ENCODE data around the gene ONECUT3. TPM values are rescaled to one million over a fixed set of nuclear protein-coding genes. Genes with fewer than 3 reads are reported as not detected.

Gene ONECUT3
- total RNA-seq, 6 experiments from 2014 or later, result not detected

DNA sequence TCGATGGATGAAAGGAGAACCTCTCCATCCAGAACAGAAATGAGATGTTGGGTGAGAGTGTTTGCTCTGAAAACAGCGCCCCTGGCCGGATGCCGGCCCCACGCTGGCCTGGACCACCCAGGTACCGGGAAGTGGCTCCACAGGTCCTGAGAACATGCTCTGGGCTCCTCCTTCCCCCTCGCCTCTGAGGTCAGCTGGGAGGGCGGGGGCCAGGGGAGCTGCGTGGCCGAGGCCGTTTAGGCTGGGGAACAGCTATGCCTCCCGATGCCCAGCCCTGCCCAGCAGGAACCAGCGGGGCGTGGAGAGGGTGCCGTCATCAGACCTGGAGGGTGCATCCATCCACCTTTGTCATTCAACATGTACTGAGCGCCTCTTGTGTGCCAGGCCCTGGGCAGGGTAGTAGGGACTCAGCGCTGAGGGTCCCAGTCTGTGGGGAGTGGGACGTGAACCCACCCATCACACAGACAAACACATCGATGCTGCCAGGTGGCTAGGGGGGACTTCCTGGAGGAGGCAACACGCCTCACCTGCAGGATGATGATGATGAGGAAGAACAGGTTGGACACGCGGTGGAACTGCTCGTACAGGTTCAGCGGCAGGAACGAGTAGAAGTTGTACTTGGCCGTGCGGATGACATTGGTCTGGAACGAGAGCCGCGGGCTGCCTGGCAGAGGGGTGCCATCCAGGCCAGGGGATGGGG is 54.5 kb downstream of the ONECUT3 start:
- Mint-ChIP-seq H3K4me1 (ENCODE audit: low read depth) (peaks cover 12% of the 10 kb centered on the region), H3K9me3 (no peaks in the 10 kb centered on the region), H3K4me3 (no peak overlapping the region), H3K27ac (no peak overlapping the region), H3K36me3 (ENCODE audit: low read depth) (no peaks in the 10 kb centered on the region; the same call in 1 of the 2 replicates), H3K27me3 (ENCODE audit: insufficient read depth) (peaks cover 6% of the 10 kb centered on the region)
- DNase-seq, result no peak
- TF ChIP-seq, protein P1, sequence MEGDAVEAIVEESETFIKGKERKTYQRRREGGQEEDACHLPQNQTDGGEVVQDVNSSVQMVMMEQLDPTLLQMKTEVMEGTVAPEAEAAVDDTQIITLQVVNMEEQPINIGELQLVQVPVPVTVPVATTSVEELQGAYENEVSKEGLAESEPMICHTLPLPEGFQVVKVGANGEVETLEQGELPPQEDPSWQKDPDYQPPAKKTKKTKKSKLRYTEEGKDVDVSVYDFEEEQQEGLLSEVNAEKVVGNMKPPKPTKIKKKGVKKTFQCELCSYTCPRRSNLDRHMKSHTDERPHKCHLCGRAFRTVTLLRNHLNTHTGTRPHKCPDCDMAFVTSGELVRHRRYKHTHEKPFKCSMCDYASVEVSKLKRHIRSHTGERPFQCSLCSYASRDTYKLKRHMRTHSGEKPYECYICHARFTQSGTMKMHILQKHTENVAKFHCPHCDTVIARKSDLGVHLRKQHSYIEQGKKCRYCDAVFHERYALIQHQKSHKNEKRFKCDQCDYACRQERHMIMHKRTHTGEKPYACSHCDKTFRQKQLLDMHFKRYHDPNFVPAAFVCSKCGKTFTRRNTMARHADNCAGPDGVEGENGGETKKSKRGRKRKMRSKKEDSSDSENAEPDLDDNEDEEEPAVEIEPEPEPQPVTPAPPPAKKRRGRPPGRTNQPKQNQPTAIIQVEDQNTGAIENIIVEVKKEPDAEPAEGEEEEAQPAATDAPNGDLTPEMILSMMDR (IDR thresholded peaks at IDR 0.05), result no peak

DNA sequence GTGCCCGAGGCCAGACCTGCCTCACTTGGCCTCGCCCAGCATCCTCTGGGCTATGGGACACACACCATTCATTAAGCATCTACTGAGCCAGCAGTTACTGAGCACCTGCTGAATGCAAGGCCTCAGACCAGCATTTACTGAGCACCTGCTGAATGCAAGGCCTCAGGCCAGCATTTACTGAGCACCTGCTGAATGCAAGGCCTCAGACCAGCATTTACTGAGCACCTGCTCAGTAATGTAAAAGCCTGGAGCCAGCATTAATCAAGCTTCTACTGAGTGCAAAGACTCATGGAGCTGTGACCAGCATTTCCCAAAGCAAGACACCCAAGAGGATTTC is 55.1 kb downstream of the ONECUT3 start:
- Mint-ChIP-seq H3K27ac (no peak overlapping the region), H3K9me3 (no peaks in the 10 kb centered on the region), H3K4me3 (no peak overlapping the region), H3K4me1 (ENCODE audit: low read depth) (peaks cover 17% of the 10 kb centered on the region), H3K36me3 (ENCODE audit: low read depth) (no peaks in the 10 kb centered on the region; the same call in 1 of the 2 replicates), H3K27me3 (ENCODE audit: insufficient read depth) (peaks cover 8% of the 10 kb centered on the region)
- no peak for DNase-seq
- TF ChIP-seq, protein P1 (IDR thresholded peaks at IDR 0.05), result no peak

DNA sequence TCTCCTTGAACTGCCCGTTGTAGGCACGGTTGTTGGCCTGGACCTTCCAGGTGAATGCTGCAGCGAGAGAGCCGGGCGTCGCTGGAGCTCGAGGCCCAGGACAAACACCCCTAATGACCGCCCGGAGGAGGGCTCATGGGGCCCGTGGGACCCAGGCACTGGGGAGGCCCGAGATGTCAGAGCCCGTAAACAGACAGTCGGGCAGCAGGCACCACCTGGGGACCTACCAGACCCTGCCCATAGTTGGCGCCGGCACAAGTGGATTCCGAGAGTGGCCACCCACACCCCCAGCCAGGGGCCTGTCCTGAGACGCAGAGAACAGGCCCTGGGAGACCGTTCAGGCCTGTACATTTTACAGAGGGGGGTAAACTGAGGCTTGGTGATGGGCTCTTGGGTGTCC is 56.4 kb downstream of the ONECUT3 start:
- no peaks in the 10 kb centered on the region for H3K36me3 Mint-ChIP-seq (ENCODE audit: low read depth)
- no peak overlapping the region for H3K4me3 Mint-ChIP-seq
- no peak overlapping the region for H3K27ac Mint-ChIP-seq
- H3K4me1 Mint-ChIP-seq (ENCODE audit: low read depth), result peaks cover 17% of the 10 kb centered on the region
- no peak for DNase-seq
- H3K9me3 Mint-ChIP-seq, result no peaks in the 10 kb centered on the region
- TF ChIP-seq, protein P1 (IDR thresholded peaks at IDR 0.05), result no peak
- peaks cover 10% of the 10 kb centered on the region for H3K27me3 Mint-ChIP-seq (ENCODE audit: insufficient read depth)

DNA sequence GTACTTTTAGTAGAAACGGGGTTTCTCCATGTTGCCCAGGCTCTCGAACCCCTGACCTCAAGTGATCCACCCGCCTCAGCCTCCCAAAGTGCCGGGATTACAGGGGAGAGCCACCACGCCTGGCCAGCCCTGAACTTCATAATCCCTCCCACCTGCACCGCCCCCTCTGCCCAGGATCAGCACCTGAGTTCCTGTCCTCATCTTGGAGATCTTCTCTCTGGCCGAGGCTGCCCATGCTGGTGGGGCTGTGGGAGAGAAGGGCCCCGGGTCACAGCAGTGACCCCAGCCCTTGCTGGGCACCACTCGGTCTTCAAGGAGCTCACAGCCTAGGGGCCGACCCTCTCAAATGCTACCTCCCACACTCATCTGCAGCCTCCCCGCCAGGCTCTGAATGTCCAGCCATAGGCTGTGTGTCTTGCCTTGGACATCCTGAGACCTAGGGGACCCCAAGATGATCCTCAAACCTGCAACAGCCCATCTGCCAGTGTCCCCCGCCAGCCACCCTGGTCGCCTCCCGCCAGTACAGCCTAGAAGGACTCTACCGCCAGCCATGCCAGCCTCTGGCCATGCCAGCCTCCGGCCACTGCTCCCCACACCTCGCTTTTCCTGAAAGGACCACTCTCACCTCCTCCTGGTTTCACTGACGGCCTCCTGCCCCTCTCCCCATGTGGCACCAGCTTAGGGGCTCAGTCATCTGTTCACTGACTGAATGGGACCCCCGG is 57.3 kb downstream of the ONECUT3 start:
- peaks cover 17% of the 10 kb centered on the region for H3K4me1 Mint-ChIP-seq (ENCODE audit: low read depth)
- peaks cover 10% of the 10 kb centered on the region for H3K27me3 Mint-ChIP-seq (ENCODE audit: insufficient read depth)
- no peak overlapping the region for H3K4me3 Mint-ChIP-seq
- DNase-seq, result no peak
- H3K27ac Mint-ChIP-seq, result no peak overlapping the region
- no peaks in the 10 kb centered on the region for H3K9me3 Mint-ChIP-seq
- TF ChIP-seq, protein P1 (IDR thresholded peaks at IDR 0.05), result no peak
- no peaks in the 10 kb centered on the region for H3K36me3 Mint-ChIP-seq (ENCODE audit: low read depth)

DNA sequence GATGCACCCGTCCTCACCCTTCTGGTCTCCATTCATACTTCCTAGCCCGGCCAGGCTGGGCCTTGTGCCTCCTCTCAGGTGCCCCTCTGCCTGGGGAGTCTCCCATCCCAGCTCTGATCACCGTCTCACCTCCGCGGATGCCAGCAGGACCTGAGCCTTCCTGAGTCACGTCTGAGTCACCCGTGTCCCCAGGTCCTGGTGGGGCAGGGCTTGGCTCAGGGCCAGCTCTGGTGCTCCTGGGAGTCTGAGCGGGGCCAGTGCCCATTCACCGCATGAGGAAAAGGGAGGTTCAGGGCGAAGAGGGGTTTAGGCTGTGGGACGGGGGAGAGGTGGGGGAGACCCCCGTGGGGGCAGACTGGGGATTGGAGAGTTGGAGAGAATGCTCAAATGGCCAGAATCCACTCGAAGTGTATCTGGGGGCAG is 58.2 kb downstream of the ONECUT3 start:
- DNase-seq, result peak; percentile 68

More for the DNA sequence above, 58.2 kb downstream of the ONECUT3 start:
- TF ChIP-seq, protein P1 (IDR thresholded peaks at IDR 0.05), result no peak
- Mint-ChIP-seq H3K27me3 (ENCODE audit: insufficient read depth) (peaks cover 10% of the 10 kb centered on the region), H3K27ac (peak overlapping the region; percentile 25), H3K36me3 (ENCODE audit: low read depth) (no peaks in the 10 kb centered on the region), H3K9me3 (no peaks in the 10 kb centered on the region), H3K4me1 (ENCODE audit: low read depth) (peaks cover 17% of the 10 kb centered on the region), H3K4me3 (peak overlapping the region; percentile 74)

All from HFFc6 (cell line).